GDM1 (cell line): ENCODE measurements around the gene C1QTNF7.

Source experiments
- DNase-seq: peaks from one replicate; lab custom pipeline; 2025; lab: John Stamatoyannopoulos, UW

The C1QTNF7 gene

DNA sequence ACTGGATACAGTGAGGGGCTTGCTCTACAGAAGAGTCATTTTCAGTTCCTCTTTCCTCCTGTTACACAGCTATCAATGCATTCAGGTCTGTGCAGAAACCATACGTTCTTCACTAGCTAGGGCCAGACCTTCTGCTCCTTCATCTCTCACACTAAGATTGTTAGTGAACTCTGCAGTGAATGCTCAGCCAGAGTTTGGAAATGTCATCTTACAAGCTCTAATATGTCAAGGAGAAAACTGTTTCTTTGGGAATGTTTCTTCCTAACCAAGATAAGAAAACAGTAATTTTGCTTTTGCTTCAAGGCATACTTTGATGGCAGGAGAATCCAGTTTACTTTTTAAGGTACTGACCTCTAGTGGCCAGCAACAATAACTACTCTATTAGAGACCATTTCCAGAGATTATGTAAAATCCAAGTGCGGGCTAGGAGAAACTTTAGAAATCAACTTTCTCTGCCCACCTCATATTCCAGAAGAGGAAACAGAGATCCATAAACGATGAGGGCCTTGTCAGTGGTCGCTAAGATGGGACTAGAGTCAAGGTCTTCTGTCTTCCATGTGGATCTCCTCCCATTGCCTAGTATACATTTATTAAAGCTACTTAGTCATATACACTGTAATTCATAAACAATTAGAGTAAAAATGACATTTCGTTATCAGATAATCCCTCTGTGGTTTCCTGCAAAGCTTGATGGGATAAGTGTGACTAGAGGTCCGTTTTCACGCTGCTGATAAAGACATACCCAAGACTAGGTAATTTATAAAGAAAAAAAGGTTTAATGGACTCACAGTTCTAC is 29.8 kb downstream of the C1QTNF7 start:
- peak; percentile 56 for DNase-seq

DNA sequence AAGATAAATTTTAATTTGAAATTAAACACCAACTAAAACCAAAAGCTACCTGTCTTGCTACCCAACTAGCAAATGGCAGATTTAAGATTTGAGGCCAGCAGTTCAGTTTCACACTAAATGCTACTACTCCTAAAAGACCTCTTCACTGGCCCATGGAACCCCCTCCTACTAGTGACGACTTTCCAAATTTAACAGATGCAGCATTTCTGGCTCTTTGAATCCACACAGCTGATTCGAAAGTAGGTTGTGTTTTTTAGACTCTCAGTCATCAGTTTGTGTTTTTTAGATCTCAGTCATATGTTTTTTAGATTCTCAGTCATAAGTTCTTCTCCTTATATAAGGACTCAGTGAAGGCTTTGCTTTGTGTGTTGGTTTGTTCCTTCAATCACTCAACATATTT is 30.8 kb downstream of the C1QTNF7 start:
- no peak for DNase-seq

DNA sequence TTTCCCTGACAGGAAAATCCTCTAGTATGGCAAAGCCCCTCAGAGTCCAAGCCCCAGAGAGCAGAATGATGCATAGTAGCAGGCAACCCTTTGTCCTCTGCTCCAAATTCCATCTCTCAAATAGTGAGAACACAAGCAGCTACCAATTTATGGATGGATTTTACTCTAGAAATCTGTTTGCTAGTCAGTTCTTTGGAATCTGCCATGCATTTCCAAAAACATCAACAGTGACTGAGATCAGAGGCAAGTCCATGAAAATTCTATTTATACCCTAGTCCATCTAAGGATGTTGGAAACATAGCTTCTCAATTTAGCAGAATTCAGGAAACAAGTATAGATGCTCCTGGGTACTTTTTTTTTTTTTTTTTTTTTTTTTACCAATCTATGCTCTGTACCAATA is 31.9 kb downstream of the C1QTNF7 start:
- no peak for DNase-seq

GRCh38 chr4:15466596-15466995 is 38.8 kb downstream of the C1QTNF7 start:
- no peak for DNase-seq

GRCh38 chr4:15469402-15470127 is 41.7 kb downstream of the C1QTNF7 start, which contains the start of gene CC2D2A:
TSS of gene CC2D2A (plus strand) at chr4:15469882. CDS start at chr4:15475933, 6,051 bp downstream.
- DNase-seq: no peak

GRCh38 chr4:15470128-15470475 is 42.3 kb downstream of the C1QTNF7 start:
- no peak for DNase-seq

DNA sequence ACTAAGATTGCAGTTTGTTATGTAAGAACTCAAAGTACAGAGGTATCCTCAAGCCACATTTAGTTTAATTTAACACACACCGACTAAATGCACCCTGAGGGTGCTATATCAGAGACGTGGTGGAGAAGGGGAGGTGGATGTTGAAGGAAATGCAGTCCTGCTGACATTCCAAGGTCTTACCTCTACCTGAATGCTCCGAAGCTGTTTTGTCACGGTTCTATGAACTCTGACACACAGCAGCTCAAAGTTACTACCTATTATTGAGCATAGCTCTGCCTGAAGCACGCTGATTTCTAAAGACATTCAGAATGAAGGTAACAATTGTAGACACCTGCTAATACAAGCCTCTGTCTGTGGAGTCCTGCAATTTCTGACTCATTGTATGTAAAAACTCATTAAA is 48.6 kb downstream of the C1QTNF7 start:
- no peak for DNase-seq

DNA sequence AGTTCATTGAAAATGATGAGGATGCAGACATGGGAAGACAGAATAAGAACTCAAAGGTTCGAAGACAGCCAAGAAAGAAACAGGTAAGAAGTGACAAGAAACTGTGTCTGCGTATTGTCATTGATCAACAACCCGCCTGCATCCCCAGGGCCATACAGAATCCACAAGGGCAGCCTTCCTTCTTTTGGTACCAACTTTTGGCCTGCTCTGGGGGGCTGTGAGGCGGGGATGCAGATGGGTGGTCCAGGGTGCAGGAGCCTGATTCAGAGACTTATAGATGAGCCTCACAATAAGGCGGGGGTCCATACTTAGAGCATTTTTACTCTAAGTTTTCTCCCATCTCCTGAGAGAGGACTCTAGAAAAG is 50.9 kb downstream of the C1QTNF7 start:
- no peak for DNase-seq

- peak; percentile 29 for DNase-seq
These were observed 51.5 kb downstream of the C1QTNF7 start for GRCh38 chr4:15479089-15479912.

- no peak for DNase-seq
These were observed 52.0 kb downstream of the C1QTNF7 start for GRCh38 chr4:15479913-15480185.

DNA sequence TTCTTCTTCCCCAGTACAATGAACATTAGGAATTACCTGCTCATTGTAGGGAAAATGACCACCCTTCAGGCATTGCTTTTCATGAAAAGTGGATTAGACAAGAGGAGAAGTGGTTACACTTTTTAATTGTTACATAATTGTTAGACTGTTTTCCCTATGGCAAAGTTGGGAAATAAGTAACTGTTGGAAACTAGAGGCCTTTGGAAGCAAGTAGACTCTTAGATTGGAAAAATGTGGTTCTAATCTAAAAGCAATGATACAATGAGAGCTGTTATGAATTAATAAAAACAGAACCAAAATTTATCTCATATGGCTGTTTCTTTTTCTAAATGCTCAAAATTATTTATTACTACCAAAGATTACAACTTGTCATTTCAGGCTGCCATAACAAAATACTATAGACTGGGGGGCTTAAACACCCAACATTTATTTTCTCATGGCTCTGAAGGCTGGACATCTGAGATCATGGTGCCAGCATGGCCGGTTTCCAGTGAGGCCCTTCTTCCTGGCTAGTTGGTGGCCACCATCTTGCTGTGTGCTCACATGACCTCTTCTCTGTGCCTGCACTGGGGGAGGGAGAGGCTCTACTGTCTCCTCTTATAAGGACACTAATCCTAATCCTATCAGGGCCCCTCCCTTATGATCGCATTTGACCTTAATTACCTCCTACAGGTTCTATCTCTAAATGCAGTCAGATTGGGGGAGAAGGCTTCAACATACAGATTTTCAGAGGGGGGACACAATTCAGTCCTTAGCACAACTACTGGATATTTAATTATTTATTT is 54.3 kb downstream of the C1QTNF7 start:
- DNase-seq: no peak

DNA sequence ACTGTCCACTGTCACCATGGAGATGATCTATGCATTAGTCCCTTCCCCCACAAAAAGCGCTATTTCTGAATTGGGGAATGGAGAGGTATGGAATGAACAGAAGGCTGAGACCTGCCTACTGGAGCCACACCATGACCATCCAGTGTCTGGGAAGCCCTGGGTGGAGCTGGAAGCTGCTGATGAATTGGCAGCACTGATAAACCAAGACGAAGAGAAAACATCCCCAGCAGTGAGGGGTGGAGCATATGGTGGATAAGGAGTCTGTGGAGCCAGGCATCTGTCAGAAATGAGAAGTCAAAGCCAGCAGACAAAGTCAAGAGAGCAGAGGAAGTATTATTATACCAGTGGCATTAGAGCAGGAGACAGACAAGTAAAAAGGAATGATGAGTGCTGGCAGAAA is 55.0 kb downstream of the C1QTNF7 start:
- no peak for DNase-seq

- DNase-seq: no peak
These were observed 60.3 kb downstream of the C1QTNF7 start for GRCh38 chr4:15488136-15488535.

- no peak for DNase-seq
These were observed 61.0 kb downstream of the C1QTNF7 start for GRCh38 chr4:15488658-15489470.

GRCh38 chr4:15489551-15489950 is 61.7 kb downstream of the C1QTNF7 start:
- no peak for DNase-seq

- DNase-seq: no peak
These were observed 65.6 kb downstream of the C1QTNF7 start for GRCh38 chr4:15493411-15493810.

GRCh38 chr4:15495621-15496020 is 67.8 kb downstream of the C1QTNF7 start:
- DNase-seq: no peak
